ENCODE measurements around the gene LY6G6F.

- TF ChIP-seq, protein P1, sequence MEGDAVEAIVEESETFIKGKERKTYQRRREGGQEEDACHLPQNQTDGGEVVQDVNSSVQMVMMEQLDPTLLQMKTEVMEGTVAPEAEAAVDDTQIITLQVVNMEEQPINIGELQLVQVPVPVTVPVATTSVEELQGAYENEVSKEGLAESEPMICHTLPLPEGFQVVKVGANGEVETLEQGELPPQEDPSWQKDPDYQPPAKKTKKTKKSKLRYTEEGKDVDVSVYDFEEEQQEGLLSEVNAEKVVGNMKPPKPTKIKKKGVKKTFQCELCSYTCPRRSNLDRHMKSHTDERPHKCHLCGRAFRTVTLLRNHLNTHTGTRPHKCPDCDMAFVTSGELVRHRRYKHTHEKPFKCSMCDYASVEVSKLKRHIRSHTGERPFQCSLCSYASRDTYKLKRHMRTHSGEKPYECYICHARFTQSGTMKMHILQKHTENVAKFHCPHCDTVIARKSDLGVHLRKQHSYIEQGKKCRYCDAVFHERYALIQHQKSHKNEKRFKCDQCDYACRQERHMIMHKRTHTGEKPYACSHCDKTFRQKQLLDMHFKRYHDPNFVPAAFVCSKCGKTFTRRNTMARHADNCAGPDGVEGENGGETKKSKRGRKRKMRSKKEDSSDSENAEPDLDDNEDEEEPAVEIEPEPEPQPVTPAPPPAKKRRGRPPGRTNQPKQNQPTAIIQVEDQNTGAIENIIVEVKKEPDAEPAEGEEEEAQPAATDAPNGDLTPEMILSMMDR (IDR thresholded peaks at IDR 0.05), result no peak
- TF ChIP-seq POLR2A (IDR thresholded peaks at IDR 0.05) (peak in 1 of 4 donors; percentile 78), EP300 (IDR thresholded peaks at IDR 0.05) (no peak)
Observed at GRCh38 chr6:31660381-31661261, 46.0 kb upstream of the LY6G6F start, which contains the start of gene C6orf47.
